ENCODE measurements around the gene CBLN3.
"Not testable (repeated sequence)": the region's sequence is repeated elsewhere in the genome, so short reads cannot be mapped to it uniquely, and the experiment has no call there.

CBLN3 gene

DNA sequence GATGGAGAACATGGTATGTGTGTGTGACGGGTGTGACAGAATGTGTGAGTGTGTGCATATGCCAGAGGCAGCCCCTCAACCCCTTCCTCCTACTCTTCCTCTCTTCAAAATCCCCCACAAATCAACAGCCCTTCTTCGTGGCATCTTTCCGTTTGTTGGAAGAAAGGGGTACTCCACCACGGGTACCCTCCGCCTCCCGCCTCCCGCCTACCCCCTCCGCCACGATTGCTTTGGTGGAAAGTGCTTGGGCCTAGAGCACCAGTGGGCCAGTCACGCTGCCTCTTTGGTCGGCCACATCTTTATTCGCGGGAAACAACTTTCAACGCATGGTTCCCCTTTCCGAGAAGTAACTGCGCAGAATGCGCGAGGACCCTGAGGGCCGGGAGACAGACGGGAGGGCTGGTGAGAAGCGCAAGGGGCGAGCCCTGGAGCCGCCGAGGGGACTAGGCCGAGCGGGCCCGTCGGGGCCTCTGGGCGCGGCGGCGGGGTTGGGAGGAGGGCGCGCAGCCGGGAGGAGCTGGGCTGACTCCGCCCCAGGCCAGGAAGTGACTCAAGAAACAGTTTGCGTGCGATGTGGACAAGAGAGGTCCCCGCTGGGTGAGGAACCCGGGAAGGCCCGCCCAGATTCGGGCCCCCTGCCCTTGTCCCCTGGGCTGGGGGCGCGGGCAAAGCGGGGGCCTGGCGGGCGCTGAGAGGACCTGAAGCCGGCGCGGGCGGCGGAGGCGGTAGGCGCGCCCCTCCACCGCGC, at the start of gene CBLN3, which contains the start of gene KHNYN:
Gene CBLN3 (minus strand): TSS at position 274 of the 748 bp plus-strand sequence. CDS start 614 bp downstream, outside the sequence.
Gene KHNYN (plus strand): TSS at position 560 of the 748 bp plus-strand sequence. CDS start 777 bp downstream, outside the sequence.
- DNase-seq = peak; percentile 79

DNA sequence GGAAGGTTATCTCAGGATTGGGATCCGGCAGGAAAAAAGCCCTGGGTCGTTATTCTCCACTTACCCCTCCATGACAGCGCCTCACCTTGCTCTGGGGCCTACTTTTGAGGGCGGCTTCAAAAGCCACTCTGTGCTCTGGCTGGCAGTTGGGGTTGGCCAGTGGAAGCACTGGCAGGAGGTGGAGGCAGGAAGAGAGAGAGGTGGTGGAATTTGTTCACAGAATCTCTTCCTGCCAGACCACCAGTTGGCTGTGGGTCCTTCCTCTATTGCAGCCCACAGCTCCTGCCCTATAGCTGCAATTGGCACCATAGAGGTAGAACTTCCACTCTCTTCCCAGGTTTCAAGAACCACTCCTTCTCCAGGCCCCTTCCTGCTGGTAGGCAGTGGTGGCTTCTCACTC, 45.8 kb upstream of the CBLN3 start:
- no peak for DNase-seq

DNA sequence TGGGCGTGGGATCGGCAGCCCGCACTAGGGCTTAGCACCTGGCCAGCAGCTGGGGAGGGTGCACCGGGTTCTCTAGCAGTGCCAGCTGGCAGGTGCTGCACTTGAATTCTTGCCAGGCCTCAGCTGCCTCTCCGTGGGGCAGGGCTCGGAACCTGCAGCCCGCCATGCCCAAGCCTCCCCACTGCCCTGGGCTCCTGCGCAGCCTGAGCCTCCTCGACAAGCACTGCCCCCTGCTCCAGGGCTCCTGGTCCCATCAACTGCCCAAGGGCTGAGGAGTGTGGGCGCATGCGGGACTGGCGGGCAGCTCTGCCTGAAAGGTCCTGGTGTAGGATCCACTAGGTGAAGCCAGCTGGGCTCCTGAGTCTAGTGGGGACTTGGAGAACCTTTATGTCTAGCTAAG, 43.7 kb upstream of the CBLN3 start:
- no peak for DNase-seq

DNA sequence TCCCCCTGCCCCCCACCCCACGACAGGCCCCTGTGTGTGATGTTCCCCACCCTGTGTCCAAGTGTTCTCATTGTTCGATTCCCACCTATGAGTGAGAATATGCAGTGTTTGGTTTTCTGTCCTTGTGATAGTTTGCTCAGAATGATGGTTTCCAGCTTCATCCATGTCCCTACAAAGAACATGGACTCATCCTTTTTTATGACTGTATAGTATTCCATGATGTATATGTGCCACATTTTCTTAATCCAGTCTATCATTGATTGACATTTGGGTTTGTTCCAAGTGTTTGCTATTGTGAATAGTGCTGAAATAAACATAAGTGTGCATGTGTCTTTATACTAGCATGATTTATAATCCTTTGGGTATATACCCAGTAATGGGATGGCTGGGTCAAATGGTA, 41.0 kb upstream of the CBLN3 start:
- DNase-seq = not testable (repeated sequence)

DNA sequence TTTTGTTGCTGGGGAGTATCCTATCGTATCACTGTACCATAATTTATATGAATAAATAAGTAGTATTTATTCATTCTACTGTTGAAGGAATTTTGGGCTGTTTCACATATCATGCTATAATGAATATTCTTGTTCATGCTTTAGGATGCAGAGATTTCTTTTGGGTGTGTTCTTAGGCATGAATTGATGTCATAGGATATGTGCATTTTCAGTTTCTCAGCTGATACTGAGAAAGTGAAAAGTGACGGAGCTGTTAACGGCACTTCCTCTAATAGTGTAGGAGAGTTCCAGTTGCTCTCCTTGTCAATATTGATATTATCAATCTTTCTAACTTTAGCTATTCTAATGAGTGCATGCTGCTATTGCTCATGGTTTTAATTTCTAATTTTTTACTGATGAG, 36.3 kb upstream of the CBLN3 start:
- DNase-seq = no peak

DNA sequence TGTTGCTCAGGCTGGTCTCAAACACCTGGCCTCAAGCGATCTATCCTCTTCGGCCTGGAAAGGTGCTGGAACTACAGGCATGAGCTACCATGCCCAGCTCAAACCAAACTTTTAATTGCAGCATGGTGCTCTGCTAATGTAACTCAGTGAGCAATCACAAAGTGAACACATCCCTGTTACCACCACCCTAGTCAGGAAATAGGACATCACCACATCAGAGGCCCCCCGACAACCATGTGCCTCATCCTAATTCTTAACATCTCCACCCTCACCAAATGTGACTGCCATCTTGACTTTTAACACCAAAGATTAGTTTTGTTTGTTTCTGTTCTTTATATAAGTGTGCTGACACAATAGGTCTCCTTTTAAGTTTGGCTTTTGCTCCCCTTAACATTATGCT, 35.9 kb upstream of the CBLN3 start:
- no peak for DNase-seq

DNA sequence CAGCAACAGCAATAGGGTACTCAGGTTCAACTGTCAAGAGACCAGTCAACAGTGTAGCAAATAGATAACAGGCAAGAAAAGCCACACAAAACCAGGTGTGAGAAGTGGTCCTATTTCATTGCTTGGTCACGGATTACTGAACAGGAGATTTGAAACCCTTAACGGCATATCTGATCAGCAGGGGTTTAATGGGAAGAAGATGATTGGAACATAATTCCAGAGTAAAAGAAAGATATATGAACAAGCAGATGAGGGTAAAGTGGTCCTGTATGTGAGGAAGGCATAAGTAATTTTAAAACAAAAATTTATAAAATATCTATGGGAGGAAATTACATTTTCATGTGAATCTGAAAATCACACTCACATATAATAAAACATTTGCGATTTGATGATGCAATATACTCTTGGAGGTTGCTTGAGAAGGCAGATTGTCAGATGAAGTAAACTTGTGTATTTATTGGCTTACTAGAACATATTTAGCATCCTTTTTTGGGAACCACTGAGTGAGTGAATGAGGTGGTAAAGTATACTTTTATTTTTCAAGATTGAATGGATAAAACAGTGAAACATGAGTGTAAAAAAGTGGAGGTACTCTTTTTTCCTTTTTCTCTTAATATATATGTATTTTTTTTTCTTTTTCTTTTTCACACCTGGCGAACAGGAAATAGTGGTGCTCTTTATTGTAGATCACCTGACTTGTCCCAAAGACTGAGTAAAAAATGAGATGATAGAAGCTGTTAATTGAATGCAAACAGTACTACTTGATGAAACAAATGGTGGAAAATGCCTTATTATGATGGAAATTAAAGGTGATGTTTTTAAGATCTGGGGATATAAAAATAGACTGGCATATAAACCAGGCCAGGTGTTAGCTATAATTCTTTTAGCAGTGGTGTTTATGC, 34.7 kb upstream of the CBLN3 start:
- no peak for DNase-seq

DNA sequence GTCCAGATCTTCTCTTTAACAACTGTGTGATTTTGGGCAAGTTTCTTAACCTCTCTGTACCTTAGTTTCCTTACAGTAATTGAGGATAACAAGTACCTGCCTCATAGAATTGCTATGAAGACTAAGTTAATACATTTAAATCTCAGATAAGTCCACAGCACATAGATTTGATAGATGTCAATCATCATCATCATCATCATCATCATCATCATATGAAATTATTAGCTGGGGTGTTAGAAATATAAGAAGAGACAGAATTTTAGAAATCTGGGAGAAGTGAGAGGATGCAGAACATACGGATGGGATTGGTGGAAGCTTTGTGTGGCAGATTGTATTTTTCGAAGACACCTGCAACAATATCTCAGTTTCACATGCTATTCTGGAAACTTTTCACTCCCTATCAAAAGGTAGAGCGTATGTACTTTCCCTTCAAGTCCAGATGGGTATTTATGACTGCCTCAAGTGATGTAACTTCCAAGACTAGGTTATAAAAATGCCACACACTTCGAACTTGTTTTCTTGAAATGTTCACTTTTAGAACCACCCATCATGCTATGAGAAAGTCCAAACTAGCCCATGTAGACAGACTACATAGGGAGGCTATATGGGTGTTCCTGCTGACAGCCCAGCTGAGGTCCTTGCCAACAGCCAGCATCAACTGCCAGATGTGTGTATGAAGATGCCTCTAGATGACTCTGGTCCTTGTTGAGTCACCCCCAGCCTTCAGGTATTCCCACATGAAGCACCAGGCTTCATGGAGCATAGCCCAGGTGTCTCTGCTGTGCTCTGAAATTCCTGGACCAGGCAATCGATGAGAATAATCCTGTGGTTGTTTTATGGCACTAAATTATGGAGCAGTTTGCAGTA, 33.8 kb upstream of the CBLN3 start:
- peak; percentile 23 for DNase-seq

DNA sequence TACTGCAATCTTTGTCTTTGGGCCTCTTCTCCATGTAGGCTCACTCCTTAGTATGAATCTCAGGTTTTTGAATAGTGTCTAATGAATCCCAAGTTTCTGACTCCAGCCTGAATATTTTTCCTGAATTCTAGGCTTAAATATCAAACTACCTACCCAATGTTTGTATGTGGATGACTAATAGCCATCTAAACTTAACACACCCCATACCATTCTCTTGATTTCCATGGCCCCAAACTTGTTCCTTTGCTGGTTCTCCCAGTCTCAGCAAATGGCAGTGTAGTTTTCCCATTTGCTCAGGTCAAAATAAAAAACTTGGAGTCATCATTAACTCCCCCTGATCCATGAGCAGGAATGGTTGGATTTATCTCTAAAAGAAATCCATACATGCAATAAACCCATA, 31.9 kb upstream of the CBLN3 start:
- DNase-seq = no peak

DNA sequence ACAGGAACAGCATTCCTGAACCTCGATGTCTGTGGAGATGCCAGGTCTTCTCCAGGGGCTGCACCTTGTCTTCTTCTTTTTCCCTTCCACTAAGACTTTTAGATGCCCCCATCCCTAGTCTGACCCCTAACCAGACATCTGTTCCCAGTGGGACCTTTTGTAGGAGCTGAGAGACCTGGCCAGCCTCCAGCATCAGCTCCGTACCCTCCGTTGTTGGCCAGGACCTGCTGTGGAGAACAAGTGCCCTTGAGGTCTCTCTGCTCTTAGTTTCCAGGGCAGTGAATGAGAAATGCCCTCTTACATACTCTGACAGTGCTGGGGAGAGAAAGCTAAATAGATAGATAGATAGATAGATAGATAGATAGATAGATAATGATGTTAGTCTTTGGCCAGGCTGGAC, 29.9 kb upstream of the CBLN3 start:
- DNase-seq = no peak

DNA sequence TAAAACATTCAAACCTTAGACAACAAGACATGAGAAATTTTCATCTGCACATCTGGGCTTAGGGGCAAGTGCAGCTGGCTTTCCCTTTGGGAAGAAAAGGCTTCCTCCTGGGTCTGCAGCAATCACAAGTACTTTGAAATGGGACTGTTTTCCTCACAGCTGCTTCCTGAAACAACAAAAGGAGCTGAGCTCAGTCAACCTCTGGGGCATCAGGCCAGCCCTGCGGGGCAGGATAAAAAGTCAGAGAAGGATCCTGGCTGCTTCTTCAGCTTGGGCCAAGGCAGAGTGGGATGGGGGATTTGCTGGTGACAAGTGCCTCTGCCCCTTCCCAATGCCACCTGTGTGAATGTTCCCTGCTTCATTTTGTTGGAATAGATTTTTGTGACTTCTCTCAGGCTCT, 29.3 kb upstream of the CBLN3 start:
- DNase-seq = no peak

DNA sequence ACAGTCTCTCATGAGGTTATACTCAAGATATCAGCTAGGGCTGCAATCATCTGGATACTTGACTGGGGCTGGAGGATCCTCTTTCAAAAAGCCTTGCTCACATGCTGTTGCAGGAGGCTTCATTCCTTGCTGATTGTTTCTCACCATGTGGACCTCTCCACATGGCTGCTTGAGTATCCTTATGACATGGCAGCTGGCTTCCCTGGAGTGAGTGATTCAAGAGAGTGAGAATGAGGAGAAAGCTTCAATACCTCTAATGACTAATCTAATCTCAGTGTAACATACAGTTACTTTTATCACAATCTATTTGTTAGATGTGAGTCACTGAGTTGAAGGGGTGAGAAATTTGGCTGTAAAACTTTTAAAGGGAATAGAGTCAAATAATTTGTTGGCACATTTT, 27.5 kb upstream of the CBLN3 start:
- no peak for DNase-seq

DNA sequence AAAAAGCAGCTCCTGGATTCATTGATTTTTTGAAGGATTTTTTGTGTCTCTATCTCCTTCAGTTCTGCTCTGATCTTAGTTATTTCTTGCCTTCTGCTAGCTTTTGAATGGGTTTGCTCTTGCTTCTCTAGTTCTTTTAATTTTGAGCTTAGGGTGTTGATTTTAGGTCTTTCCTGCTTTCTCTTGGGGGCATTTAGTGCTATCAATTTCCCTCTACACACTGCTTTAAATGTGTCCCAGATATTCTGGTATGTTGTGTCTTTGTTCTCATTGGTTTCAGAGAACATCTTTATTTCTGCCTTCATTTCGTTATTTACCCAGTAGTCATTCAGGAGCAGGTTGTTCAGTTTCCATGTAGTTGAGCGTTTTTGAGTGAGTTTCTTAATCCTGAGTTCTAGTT, 21.4 kb upstream of the CBLN3 start:
- not testable (repeated sequence) for DNase-seq

DNA sequence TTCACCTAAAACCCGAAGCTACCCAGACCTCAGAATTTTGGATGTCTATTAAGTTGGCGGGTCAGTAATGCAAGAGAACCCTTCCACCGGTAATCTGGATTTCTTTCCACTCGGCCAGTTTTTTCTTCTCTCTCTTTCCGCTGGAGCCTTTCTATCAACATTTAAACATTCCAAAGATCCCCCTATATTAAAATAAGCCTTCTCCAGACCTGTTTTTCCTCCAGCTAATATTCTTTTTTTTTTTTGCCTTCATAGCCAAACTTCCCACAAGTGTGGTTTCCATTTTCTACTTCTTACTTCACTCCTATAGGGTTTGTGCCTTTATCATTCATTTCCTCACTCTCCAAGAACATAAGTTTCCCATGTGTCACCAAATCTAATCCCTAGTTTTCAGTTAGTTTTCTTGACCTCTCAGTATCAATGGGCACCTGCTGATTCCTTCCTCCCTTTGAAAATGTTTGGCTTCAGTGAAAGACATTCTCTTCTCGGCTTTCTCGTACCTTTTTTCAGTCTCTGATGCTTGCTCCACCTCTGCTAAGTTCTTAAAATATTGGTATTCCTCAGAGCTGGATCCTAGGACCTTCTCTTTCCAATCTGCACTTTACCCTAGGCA, 13.7 kb upstream of the CBLN3 start:
- no peak for DNase-seq

DNA sequence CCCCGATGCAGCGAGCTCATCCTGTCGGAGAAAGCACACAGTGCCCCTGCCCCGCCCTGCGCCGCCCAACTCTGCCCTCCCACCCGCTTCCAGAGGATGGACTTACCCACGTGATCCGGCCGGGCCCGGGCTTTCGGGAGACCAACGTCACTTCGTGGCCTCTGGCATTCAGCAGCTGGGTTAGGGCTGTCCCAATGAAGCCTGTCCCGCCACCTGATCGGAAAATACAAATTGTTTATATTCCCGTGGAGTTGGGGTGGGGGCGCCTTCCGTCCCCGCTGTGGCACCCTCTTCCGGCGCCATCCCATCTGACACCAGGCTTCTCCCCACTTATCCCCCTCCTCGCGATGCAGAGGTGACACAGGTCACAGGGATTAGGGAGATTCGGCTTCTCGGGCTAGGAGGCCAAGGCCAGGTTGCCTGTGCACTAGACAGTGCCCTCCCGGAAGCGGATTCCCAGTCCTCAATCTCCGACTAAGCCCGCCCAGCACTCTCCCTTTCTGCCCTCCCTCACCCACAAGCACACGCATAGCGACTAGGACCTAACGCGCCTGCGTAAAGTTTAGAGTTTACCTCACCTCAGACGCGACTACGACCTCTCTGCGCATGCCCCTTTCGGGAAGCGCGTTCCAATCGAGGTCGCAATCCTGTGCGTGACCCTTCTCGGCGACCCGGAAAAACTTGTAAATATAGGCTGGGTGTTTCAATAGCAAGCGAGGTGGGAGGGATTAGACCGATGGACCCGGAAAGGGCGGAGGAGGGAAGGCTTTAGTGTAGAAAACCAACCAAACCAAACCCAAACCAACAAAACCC, 13.0 kb upstream of the CBLN3 start, which contains the start of gene SDR39U1:
Gene SDR39U1 (minus strand): TSS at position 537 of the 813 bp plus-strand sequence. CDS start 7 bp downstream, at position 530.
- DNase-seq = peak; percentile 98

DNA sequence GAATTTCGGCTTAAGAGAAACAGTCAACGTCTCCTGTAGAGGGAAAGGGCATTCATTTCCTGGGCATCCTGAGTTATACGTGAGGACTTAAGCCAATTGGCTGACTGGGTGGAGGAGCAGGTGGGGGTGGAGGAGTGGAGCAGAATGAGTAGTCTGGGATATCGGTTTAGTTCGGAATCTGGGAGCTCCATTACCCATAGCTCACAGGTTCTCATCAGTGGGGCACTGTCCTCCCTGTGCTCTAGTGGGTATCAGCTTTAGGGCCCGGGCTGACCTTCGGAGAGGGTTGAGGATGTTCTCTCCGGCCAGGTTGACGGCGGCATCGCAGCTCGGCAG, 12.4 kb upstream of the CBLN3 start:
- DNase-seq = no peak

DNA sequence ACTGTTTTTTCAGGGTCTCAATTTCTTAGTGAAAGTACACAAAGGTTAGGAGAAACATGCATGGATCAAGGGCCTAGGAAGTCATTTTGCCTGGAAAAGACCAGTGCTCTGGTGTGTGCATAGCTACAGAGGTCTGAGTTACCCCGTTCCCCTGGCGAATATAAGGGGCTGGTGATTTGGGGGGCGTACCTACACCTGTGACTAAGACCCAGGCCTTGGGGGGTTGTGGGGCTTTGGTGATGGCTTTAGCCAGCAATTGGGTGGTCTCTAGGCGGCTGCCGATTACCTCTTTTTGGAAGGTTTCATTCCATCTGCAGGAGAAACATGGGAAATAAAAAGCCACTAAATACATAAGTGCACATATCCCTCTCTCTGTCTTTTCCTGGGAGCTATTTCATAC, 12.0 kb upstream of the CBLN3 start:
- DNase-seq = no peak

DNA sequence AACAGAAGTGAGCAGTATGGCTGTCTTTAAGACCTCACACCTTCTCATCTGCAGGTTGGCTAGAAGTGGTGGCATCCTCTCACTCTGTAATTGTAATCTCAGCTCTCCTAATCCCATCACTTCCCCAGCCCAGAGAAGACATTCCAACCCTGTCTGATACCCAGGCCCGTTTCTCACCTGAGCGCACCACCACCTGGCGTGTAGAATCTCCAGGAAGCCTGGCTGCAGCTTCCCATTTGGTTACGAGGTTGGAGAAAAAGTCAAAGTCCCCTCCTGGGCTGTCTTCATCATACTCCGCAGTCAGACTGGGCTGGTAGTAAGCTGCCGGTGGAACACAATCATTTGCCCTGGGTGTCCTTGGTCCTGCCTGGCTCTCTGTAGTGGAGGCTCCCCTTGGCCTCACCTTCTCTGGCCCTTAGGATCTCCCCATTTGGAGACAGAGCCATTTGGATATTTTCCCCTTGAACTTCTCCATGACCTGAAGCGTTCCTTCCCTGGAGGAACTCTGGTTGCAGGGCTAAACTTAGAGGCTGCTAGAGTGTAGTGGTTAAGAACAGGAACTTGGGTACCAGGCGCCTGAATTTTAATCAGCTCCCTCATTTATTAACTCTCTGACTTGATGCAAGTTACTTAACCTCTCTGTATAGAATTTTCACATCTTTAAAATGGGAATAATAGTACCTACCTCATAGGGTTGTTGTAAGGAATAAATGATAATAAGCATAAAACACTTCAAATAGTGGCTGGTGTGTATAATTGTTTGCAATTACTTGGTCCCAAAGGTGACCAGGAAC, 11.3 kb upstream of the CBLN3 start:
- no peak for DNase-seq

DNA sequence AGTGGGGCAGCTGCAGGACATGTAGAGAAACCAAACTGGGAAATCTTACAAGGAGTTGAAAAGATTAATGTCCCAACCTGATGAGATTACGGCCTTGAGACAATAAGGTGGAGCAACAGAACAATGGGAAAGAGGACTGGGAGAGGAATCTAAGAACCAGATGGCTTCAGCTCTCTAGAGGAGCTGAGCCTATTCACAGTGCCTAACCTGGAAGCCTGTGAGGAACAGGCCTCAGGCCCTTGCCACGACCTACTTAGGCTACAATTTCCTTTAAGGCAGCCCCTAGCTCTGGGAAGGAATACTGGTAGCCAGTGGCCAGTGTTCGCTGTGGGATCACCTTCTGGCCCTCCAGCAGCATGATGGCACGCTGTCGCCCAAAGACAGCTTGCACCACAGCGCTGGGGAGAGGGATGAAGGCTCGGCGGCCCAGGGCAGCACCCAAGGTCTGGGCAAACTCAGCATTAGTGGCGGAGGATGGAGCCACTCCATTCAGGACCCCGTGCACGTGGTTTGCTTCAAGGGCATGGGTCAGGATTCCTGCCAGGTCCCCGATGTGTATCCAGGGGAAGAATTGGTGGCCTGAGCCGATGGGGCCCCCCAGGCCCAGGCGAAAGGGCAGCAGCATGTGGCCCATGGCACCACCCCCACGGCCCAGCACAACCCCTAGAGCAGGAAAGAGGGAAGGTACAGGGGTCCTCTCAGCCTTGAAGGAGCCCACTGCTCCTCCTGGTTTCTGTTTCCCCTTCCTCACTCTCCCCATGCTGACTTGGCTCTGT, 10.6 kb upstream of the CBLN3 start:
- no peak for DNase-seq

DNA sequence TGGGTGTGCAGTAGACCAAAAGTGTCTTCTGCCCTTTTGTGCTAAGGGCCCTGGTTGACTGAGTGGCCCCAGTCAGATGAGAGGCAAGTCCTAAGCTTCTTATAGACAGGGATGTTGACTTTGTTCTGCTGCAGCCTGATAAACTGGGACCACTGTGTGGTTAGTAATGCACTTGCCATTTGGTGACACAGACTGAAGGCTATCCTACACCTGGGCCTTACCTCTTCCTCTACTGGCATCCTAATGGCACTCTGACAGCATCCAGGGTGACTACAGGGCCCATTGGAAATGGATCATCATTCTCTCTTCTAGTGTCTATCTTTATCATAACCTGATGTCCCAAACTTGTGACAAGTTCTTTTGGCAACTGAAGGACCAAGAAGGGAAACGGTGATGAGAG, 9.8 kb upstream of the CBLN3 start:
- DNase-seq = no peak

Data from NCI-H146 (cell line).